Vagina (tissue), 1 donor: ENCODE results near the gene GSX2. TPM values are rescaled to one million over a fixed set of nuclear protein-coding genes. Genes with fewer than 3 reads are reported as not detected.

Source experiments
- small RNA-seq: library from RNA; depleted of rRNA; stranded (forward); fragments of <200 nt; gene quantifications from one replicate; pipeline ENCODE3, GENCODE V24; 2016
- total RNA-seq: library from RNA; depleted of rRNA; stranded (reverse); fragments of >200 nt; gene quantifications from one replicate; pipeline ENCODE4 v1.2.3, GENCODE V29; 2016

Gene GSX2
- total RNA-seq, 1 donor from 2014 or later, result not detected

Small RNA genes lying within 50 kb of the gene (small RNA-seq; reads per million reads assigned to genes)
- gene AC110792.1, result not detected

Other genes starting within 250 kb of the GSX2 start
- 40.0 TPM for gene CHIC2, start 35.6 kb upstream of the GSX2 start, total RNA-seq
- 141 TPM for gene PDGFRA, start 129.1 kb downstream of the GSX2 start, total RNA-seq